CD14-positive monocyte (primary cell): ENCODE results near the gene DDX27. TPM values are rescaled to one million over a fixed set of nuclear protein-coding genes. Genes with fewer than 3 reads are reported as not detected.

Source experiments
- DNase-seq, 3 donors: peaks; one replicate each; pipeline ENCODE4 v3.0.0-alpha.2; 2011 to 2022
- H2AFZ ChIP-seq: 2 replicates; pipeline ENCODE4 v1.6.0; 2012; ENCODE audit warnings: mild to moderate bottlenecking, low read depth, low read length, inconsistent platforms; ENCODE audit not compliant: insufficient read depth, poor library complexity, severe bottlenecking
- H3K27ac ChIP-seq, 2 donors: 1 replicate in 1 of 2; 2 replicates in 1 of 2; pipeline ENCODE4 v1.5.1; 2012 to 2013; ENCODE audit warnings: low read length in 2 of 2, control low read depth in 1 of 2, inconsistent platforms in 1 of 2, low read depth in 1 of 2, mild to moderate bottlenecking in 1 of 2
- H3K27me3 ChIP-seq, 2 donors: one replicate each; pipeline versions ENCODE4 v1.6.0 to v1.6.1; 2011 to 2013; ENCODE audit warnings: low read length in 2 of 2; ENCODE audit not compliant: control insufficient read depth in 2 of 2, insufficient read depth in 2 of 2
- H3K36me3 ChIP-seq, 2 donors: replicated peaks in 1 of 2; 1 replicate in 1 of 2; 2 replicates in 1 of 2; pipeline versions ENCODE4 v1.5.1 to v1.6.1; 2012 to 2013; ENCODE audit warnings: low read length in 2 of 2, control low read depth in 1 of 2, inconsistent platforms in 1 of 2, mild to moderate bottlenecking in 1 of 2; ENCODE audit not compliant: insufficient read depth in 2 of 2, control insufficient read depth in 1 of 2
- H3K4me1 ChIP-seq, 2 donors: 1 replicate in 1 of 2; 2 replicates in 1 of 2; pipeline versions ENCODE4 v1.5.1 to v1.6.1; 2012 to 2013; ENCODE audit warnings: low read length in 2 of 2, control low read depth in 1 of 2, inconsistent platforms in 1 of 2, mild to moderate bottlenecking in 1 of 2, moderate library complexity in 1 of 2; ENCODE audit not compliant: insufficient read depth in 2 of 2, control insufficient read depth in 1 of 2
- H3K4me2 ChIP-seq: replicated peaks from 2 replicates; pipeline ENCODE3; 2012; ENCODE audit warnings: low read length, moderate library complexity, mild to moderate bottlenecking; ENCODE audit not compliant: poor library complexity, severe bottlenecking; ENCODE audit errors: extremely low read depth
- H3K4me3 ChIP-seq, 3 experiments: fragments of 200-600 bp in 1 of 3; sonication (generic) in 1 of 3; replicated peaks in 1 of 3; 1 replicate in 2 of 3; 2 replicates in 1 of 3; pipeline ENCODE4 v1.5.1; 2011 to 2013; ENCODE audit warnings: low read length in 3 of 3, mild to moderate bottlenecking in 3 of 3, control low read depth in 2 of 3, low read depth in 2 of 3, inconsistent platforms in 1 of 3, moderate library complexity in 1 of 3
- H3K79me2 ChIP-seq: 2 replicates; pipeline ENCODE4 v1.6.0; 2012; ENCODE audit warnings: mild to moderate bottlenecking, control low read depth, inconsistent platforms, low read length, moderate library complexity; ENCODE audit not compliant: insufficient read depth
- H3K9ac ChIP-seq: 2 replicates; pipeline ENCODE4 v1.6.0; 2017; ENCODE audit warnings: low read length, mild to moderate bottlenecking; ENCODE audit not compliant: insufficient read depth, poor library complexity, severe bottlenecking
- H3K9me3 ChIP-seq, 2 donors: replicated peaks in 1 of 2; 1 replicate in 1 of 2; 2 replicates in 1 of 2; pipeline versions ENCODE4 v1.5.1 to v1.6.1; 2012 to 2013; ENCODE audit warnings: low read length in 2 of 2, control low read depth in 1 of 2; ENCODE audit not compliant: control insufficient read depth in 1 of 2, insufficient read depth in 1 of 2
- H4K20me1 ChIP-seq: 2 replicates; pipeline ENCODE4 v1.6.0; 2012; ENCODE audit warnings: mild to moderate bottlenecking, low read length, control low read depth, moderate library complexity; ENCODE audit not compliant: insufficient read depth
- H3K27ac Mint-ChIP-seq, 7 donors: one replicate each; pipeline ENCODE4 v1.8.0; 2020; ENCODE audit warnings: mild to moderate bottlenecking in 7 of 7, mixed read lengths in 7 of 7, moderate library complexity in 6 of 7, inconsistent platforms in 2 of 7
- H3K27me3 Mint-ChIP-seq, 3 donors: one replicate each; pipeline ENCODE4 v1.8.0; 2021 to 2022; ENCODE audit warnings: low read depth in 3 of 3, mild to moderate bottlenecking in 3 of 3, mixed read lengths in 3 of 3, moderate library complexity in 3 of 3, inconsistent platforms in 1 of 3
- H3K36me3 Mint-ChIP-seq, 2 donors: one replicate each; pipeline ENCODE4 v1.8.0; 2020; ENCODE audit warnings: mixed read lengths in 2 of 2, inconsistent platforms in 1 of 2, mild to moderate bottlenecking in 1 of 2
- H3K4me1 Mint-ChIP-seq: one replicate; pipeline ENCODE4 v1.8.0; 2020; ENCODE audit warnings: mild to moderate bottlenecking, mixed read lengths
- H3K4me3 Mint-ChIP-seq, 2 donors: one replicate each; pipeline ENCODE4 v1.8.0; 2020; ENCODE audit warnings: mild to moderate bottlenecking in 2 of 2, mixed read lengths in 2 of 2, moderate library complexity in 1 of 2
- H3K9me3 Mint-ChIP-seq, 7 donors: one replicate each; pipeline ENCODE4 v1.8.0; 2020 to 2022; ENCODE audit warnings: mixed read lengths in 7 of 7, mild to moderate bottlenecking in 6 of 7, moderate library complexity in 6 of 7, inconsistent platforms in 2 of 7
- CTCF ChIP-seq: fragments of 200-600 bp; IDR thresholded peaks from one replicate; pipeline ENCODE4 v1.8.0; 2022; ENCODE audit warnings: antibody characterized with exemption, mild to moderate bottlenecking
- WGBS: methylation state at CpG from one replicate; pipeline ENCODE4 v1.1.5; 2013; ENCODE audit warnings: missing lambda C conversion rate; ENCODE audit not compliant: insufficient coverage; 5-methylcytosine and 5-hydroxymethylcytosine counted together
- intact Hi-C, 2 donors: fragments of 100-400 bp; cut with micrococcal nuclease; formaldehyde crosslinking; loops; one replicate each; pipeline versions ENCODE4 v1.15.0 to v1.15.1; 2023
- polyA plus RNA-seq, 3 donors: library from polyadenylated mRNA; depleted of rRNA in 1 of 3; unstranded in 2 of 3; stranded (reverse) in 1 of 3; fragments of 300-500 nt in 2 of 3; fragments of >200 nt in 1 of 3; fragmentation: Illumina TruSeq in 2 of 3; gene quantifications; 1 replicate in 2 of 3; 2 replicates in 1 of 3; pipeline ENCODE4 v1.2.3, GENCODE V29; 2012 to 2021

DDX27 gene
- polyA plus RNA-seq, 3 donors: 13.8 to 31.5 (median 17.7) TPM

GRCh38 chr20:49228676-49229075, 9.5 kb downstream of the DDX27 start:
- Histone ChIP-seq H3K27ac (no peak overlapping the region), H3K36me3 (peaks cover 77 to 96% of the 10 kb centered on the region in 2 donors), H3K9ac (no peak overlapping the region), H4K20me1 (peaks cover 3% of the 10 kb centered on the region), H3K4me3 (no peak overlapping the region), H3K27me3 (no peaks in the 10 kb centered on the region), H3K79me2 (no peaks in the 10 kb centered on the region), H3K9me3 (no peaks in the 10 kb centered on the region), H2AFZ (no peak overlapping the region), H3K4me2 (no peak overlapping the region), H3K4me1 (peaks cover 16 to 17% of the 10 kb centered on the region in 2 donors)
- intact Hi-C loops: no loop called here
- Mint-ChIP-seq H3K36me3 (peaks cover 71 to 94% of the 10 kb centered on the region in 2 donors), H3K27ac (peak overlapping the region in 2 of 7 donors; percentile 9 to 69), H3K27me3 (peaks cover 0 to 3% (median 1%) of the 10 kb centered on the region in 3 donors), H3K9me3 (peaks cover 0 to 5% (median 0%) of the 10 kb centered on the region in 7 donors), H3K4me3 (no peak overlapping the region), H3K4me1 (peaks cover 18% of the 10 kb centered on the region)
- TF ChIP-seq CTCF: no peak
- no peak for DNase-seq
- 100% methylated on average over 5 of the region's 9 CpGs for WGBS

- H3K4me3 ChIP-seq: no peak overlapping the region
- H2AFZ ChIP-seq: no peak overlapping the region
- peaks cover 3% of the 10 kb centered on the region for H4K20me1 ChIP-seq
- H3K36me3 Mint-ChIP-seq: peaks cover 71 to 94% of the 10 kb centered on the region in 2 donors
- H3K27me3 Mint-ChIP-seq: peaks cover 0 to 3% (median 1%) of the 10 kb centered on the region in 3 donors
- H3K9me3 ChIP-seq: no peaks in the 10 kb centered on the region
- no peak overlapping the region for H3K9ac ChIP-seq
- TF ChIP-seq CTCF: no peak
- H3K27ac ChIP-seq: peak overlapping the region in 1 of 2 donors; percentile 88
- peaks cover 18% of the 10 kb centered on the region for H3K4me1 Mint-ChIP-seq
- peaks cover 78 to 96% of the 10 kb centered on the region in 2 donors for H3K36me3 ChIP-seq
- intact Hi-C loops: no loop called here
- no peak overlapping the region for H3K4me2 ChIP-seq
- no CpG with 5 or more reads among the region's 2 CpGs for WGBS
- peaks cover 16 to 17% of the 10 kb centered on the region in 2 donors for H3K4me1 ChIP-seq
- no peak for DNase-seq
- H3K4me3 Mint-ChIP-seq: no peak overlapping the region
- no peaks in the 10 kb centered on the region for H3K27me3 ChIP-seq
- H3K79me2 ChIP-seq: no peaks in the 10 kb centered on the region
- peak overlapping the region in 2 of 7 donors; percentile 53 to 79 for H3K27ac Mint-ChIP-seq
- peaks cover 0 to 5% (median 0%) of the 10 kb centered on the region in 7 donors for H3K9me3 Mint-ChIP-seq
Measured at GRCh38 chr20:49229381-49229780, 10.2 kb downstream of the DDX27 start.
